Astrocyte of the spinal cord (primary cell): ENCODE data around the gene SLC4A1AP.

Experiments used
- DNase-seq: peaks from one replicate; pipeline ENCODE4 v3.0.0; 2011; ENCODE audit warnings: low read depth, low spot score
- H3K4me3 ChIP-seq: 2 replicates; pipeline ENCODE4 v1.5.1; 2011; ENCODE audit warnings: low read depth, mild to moderate bottlenecking, low read length, moderate library complexity
- in situ Hi-C: cut with HindIII; loops from 2 replicates; pipeline ENCODE4 v1.10.0; 2017; ENCODE audit warnings: low sequenced_read_pairs
- TF ChIP-seq, protein P1 (sequence below): IDR thresholded peaks from 2 replicates; pipeline ENCODE4 v1.5.1; 2012; ENCODE audit warnings: low read depth, mild to moderate bottlenecking, low read length, inconsistent platforms

Gene SLC4A1AP

DNA sequence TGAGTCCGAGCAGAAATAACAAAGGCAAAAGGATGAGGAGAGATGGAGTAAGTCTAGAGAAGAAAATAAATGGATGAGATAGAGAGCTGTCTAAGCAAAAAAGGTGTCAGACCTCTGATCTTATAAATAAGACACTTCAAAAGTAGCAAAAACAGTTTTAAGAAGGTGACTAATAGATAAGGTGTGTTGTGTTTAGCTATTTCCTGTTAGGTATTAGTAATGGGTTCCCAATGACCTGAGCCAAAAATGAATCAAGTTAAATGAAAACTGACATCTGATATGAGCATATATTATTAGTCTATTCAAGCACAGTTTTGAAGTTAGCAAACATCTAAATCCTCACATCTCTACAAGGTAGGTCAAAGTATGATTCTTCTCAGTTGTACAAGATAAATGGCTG, 10.9 kb upstream of the SLC4A1AP start:
- TF ChIP-seq, protein P1, sequence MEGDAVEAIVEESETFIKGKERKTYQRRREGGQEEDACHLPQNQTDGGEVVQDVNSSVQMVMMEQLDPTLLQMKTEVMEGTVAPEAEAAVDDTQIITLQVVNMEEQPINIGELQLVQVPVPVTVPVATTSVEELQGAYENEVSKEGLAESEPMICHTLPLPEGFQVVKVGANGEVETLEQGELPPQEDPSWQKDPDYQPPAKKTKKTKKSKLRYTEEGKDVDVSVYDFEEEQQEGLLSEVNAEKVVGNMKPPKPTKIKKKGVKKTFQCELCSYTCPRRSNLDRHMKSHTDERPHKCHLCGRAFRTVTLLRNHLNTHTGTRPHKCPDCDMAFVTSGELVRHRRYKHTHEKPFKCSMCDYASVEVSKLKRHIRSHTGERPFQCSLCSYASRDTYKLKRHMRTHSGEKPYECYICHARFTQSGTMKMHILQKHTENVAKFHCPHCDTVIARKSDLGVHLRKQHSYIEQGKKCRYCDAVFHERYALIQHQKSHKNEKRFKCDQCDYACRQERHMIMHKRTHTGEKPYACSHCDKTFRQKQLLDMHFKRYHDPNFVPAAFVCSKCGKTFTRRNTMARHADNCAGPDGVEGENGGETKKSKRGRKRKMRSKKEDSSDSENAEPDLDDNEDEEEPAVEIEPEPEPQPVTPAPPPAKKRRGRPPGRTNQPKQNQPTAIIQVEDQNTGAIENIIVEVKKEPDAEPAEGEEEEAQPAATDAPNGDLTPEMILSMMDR, result no peak
- no peak for DNase-seq
- H3K4me3 ChIP-seq, result no peak overlapping the region
- in situ Hi-C loops, result no loop called here

GRCh38 chr2:27653397-27653796, 10.3 kb upstream of the SLC4A1AP start:
- in situ Hi-C loops, result no loop called here
- peak; percentile 25 for DNase-seq
- TF ChIP-seq, protein P1, result no peak
- no peak overlapping the region for H3K4me3 ChIP-seq

DNA sequence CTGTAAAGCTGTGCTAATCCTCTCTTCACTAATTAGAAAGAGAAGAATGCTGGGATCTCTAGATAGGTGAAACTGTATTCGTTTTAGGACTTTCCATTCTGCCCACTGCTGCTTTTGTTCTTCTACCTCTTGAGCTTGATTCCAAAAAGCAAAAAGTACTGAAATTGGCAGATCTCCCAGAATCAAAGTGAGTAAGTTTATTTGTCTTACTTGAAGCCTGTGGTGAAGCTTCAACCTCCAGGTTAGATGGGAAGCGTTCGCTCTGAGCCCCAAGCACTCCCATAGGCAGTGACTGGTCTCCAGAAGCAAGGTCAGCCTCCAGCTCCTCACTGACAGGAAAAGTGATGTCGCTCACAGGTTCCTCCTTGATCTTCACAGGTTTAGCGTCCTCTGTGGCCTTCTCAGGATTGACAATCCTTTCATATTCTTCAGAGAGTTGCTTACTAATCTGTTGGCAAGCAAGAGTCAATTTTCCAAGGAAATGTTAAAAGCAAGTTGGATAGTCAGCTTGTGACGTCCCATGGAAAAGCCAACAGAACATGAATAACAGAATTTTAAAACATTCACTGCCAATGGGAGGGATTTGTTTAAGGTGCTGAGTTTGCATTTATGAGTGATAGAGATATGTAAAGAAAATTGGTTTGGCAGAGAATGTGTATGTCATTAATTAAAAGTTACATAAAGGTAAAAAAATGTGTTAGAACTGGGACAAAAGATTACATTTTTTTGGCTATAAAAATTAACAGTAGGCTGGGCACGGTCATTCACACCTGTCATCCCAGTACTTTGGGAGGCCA, 8.3 kb upstream of the SLC4A1AP start:
- in situ Hi-C loops, result no loop called here
- TF ChIP-seq, protein P1, result no peak
- peak; percentile 93 for DNase-seq
- H3K4me3 ChIP-seq, result no peak overlapping the region

DNA sequence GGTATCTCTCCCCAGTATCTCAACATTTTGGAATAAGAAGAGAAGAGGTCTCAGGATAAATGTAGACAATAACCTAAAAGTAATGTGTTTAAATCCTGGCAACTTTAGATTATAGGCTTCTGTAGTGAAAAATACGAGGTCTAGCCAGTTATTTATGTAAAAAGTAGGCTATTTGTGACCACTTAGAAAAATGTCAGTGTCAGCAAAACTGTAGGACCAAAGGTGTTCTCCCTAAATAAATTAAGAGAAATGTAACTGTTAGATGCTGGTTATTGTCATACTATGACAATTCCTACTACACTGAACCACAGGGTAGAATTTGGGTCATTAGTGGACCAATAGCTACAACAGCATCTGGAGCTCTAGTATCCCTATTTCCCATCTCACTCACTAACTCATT, 2.3 kb upstream of the SLC4A1AP start:
- in situ Hi-C loops, result no loop called here
- TF ChIP-seq, protein P1, result no peak
- DNase-seq, result no peak
- H3K4me3 ChIP-seq, result no peak overlapping the region

DNA sequence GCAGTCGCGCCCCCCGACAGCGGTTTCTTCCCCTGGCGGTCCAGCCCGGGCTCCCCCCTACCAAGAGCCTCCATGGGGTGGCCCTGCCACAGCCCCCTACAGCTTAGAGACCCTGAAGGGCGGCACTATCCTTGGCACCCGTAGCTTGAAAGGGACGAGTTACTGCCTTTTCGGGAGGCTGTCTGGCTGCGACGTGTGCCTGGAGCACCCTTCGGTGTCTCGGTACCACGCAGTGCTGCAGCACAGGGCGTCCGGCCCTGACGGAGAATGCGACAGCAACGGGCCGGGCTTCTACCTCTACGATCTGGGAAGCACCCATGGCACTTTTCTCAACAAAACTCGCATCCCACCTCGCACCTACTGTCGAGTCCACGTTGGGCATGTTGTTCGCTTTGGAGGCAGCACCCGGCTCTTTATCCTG, 475 bp downstream of the SLC4A1AP start:
- in situ Hi-C loops, result no loop called here
- TF ChIP-seq, protein P1, result no peak
- H3K4me3 ChIP-seq, result peak overlapping the region; percentile 89
- DNase-seq, result no peak

DNA sequence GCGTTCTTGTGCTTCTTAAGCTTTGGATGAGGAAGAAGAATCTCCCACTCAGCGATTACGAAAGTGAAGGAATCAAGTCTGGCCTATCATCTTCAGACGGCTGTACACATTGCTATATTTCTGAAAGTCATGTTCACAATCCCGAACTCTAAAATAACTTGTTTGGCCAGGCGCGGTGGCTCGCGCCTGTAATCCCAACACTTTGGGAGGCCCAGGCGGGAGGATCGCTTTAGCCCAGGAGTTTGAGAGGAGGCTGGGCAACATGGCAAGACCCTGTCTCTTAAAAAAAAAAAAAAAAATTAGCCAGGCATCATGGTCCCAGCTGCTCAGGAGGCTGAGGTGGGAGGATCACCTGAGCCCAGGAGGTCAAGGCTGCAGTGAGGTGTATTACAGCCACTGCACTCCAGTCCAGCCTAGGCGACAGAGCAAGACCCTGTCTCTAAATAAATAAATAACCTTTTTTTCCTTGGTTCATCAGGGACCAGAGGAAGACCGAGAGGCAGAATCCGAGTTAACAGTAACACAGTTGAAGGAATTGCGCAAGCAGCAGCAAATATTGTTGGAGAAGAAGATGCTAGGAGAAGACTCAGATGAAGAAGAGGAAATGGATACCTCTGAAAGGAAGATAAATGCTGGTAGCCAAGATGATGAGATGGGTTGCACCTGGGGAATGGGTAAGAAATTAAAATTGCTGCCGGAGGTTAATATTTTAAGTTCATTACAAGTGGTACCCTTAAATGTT, 1.1 kb downstream of the SLC4A1AP start:
- no peak for DNase-seq
- peak overlapping the region; percentile 89 for H3K4me3 ChIP-seq
- TF ChIP-seq, protein P1, result no peak
- in situ Hi-C loops, result no loop called here
